Lower lobe of right lung (tissue), 2 donors: ENCODE results near the gene HOXD13. TPM values are rescaled to one million over a fixed set of nuclear protein-coding genes. Genes with fewer than 3 reads are reported as not detected.

Source experiments
- ATAC-seq, 2 donors: fragments of 200-7000 bp; cut with Tn5 transposase; one replicate each; pipeline ENCODE4 v1.9.1; 2020 to 2022; ENCODE audit warnings: mild to moderate bottlenecking in 2 of 2, moderate library complexity in 2 of 2
- DNase-seq: peaks from one replicate; pipeline ENCODE4 v3.0.0-alpha.2; 2020
- H3K27ac ChIP-seq: fragments of 200-600 bp; one replicate; pipeline ENCODE4 v1.8.0; 2022
- H3K27me3 ChIP-seq: fragments of 200-600 bp; one replicate; pipeline ENCODE4 v1.8.0; 2022; ENCODE audit warnings: low read depth
- H3K36me3 ChIP-seq: fragments of 200-600 bp; one replicate; pipeline ENCODE4 v1.8.0; 2022; ENCODE audit warnings: mild to moderate bottlenecking
- H3K4me1 ChIP-seq: fragments of 200-600 bp; one replicate; pipeline ENCODE4 v1.8.0; 2022
- H3K4me3 ChIP-seq: fragments of 200-600 bp; one replicate; pipeline ENCODE4 v1.8.0; 2022; ENCODE audit warnings: mild to moderate bottlenecking
- H3K9me3 ChIP-seq: fragments of 200-600 bp; one replicate; pipeline ENCODE4 v1.8.0; 2022
- intact Hi-C: fragments of 100-400 bp; cut with DNase I; formaldehyde crosslinking; loops from one replicate; pipeline ENCODE4 v1.11.0; 2022
- total RNA-seq: library from RNA; stranded (reverse); fragmentation: NEBNext Ultra II Directional; extraction: Animal tissue kit (Norgen Biotek cat#: 25700); gene quantifications from one replicate; pipeline ENCODE4 v1.2.1, GENCODE V29; 2021
- TF ChIP-seq, protein P1 (sequence below): fragments of 200-600 bp; IDR thresholded peaks from one replicate; pipeline ENCODE4 v1.8.0; 2022; ENCODE audit warnings: antibody characterized with exemption, mild to moderate bottlenecking
- donor health status: DM: no; HTN: yes; CAD: no; lungs with severe emphysema.

The HOXD13 gene
- total RNA-seq, 1 donor from 2014 or later = not detected

DNA sequence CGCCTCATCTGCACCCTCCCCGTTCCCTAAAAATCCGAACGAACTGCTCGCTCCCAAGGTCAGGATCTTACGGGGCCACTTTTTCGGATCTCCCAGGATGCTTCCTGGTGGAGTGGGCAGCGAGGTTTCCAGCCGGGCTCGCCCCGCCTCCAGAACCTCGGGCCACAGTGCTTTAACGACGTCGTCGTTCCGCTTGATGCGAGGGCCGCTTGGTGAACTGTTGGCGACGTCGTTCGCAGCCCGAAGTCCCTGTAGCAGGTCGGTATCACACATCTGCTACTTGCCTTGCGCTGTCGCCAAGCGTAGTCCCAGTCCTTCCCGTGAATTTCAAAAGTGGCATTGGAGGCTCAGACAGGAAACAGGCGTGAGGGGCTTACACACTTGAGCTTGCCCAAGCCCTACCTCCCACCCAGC, 24.1 kb upstream of the HOXD13 start:
- no peak for ATAC-seq

DNA sequence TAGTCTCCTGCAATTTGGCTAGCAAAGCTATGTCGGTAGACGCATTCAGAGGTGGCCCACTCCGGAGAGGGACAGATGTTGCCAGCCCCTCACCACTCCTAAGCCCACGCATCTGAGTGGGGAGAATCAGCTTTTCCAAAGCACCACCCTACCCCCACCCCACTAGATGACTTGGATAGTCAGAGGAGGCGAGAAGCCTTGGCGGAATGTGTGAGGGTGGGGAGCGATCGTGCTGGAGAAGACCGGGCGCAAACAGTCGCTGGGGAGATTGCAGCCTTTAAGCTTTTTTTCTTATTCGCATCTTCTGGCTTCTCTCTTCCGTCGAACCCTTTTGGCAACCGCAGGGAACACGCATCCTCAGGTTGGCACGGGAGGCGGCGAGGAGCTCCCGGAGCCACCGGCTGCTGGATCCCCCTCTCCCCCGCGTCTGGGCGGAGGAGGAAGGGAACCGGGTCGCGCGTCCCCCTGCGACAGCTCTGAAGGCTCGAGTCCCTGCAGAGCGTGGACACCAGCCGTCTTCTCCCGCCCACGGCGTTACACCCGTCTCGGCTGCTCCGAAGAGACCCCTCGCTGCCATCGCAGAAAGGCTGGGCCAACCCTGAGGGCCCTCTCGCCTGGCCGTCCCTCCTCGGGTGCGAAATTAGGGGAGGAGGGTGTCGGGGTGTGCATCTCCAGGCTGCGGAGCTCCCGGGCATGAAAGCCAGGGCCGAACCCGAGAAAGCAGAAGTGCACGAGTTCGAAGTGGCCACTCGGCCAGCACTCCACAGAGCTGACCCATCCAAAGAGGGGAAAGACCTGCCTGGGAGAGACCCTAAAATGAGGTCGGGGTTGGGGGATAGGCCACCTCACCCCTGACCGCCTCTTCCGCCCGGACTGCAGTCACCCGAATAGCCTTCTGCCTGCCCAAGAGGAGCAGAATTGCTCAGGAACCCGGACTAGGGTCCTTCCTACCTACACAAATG, 20.9 kb upstream of the HOXD13 start:
- Histone ChIP-seq H3K4me1 (peaks cover 24% of the 10 kb centered on the region), H3K36me3 (no peaks in the 10 kb centered on the region), H3K4me3 (no peak overlapping the region), H3K27ac (no peak overlapping the region), H3K27me3 (peaks cover 100% of the 10 kb centered on the region), H3K9me3 (no peaks in the 10 kb centered on the region)
- intact Hi-C loops = no loop called here
- ATAC-seq (no peak), DNase-seq (no peak)
- TF ChIP-seq, protein P1, sequence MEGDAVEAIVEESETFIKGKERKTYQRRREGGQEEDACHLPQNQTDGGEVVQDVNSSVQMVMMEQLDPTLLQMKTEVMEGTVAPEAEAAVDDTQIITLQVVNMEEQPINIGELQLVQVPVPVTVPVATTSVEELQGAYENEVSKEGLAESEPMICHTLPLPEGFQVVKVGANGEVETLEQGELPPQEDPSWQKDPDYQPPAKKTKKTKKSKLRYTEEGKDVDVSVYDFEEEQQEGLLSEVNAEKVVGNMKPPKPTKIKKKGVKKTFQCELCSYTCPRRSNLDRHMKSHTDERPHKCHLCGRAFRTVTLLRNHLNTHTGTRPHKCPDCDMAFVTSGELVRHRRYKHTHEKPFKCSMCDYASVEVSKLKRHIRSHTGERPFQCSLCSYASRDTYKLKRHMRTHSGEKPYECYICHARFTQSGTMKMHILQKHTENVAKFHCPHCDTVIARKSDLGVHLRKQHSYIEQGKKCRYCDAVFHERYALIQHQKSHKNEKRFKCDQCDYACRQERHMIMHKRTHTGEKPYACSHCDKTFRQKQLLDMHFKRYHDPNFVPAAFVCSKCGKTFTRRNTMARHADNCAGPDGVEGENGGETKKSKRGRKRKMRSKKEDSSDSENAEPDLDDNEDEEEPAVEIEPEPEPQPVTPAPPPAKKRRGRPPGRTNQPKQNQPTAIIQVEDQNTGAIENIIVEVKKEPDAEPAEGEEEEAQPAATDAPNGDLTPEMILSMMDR = no peak

More for the DNA sequence above, 24.1 kb upstream of the HOXD13 start:
- no peaks in the 10 kb centered on the region for H3K36me3 ChIP-seq
- H3K27me3 ChIP-seq = peaks cover 95% of the 10 kb centered on the region
- peaks cover 24% of the 10 kb centered on the region for H3K4me1 ChIP-seq
- DNase-seq = no peak
- H3K27ac ChIP-seq = no peak overlapping the region
- no peak overlapping the region for H3K4me3 ChIP-seq
- TF ChIP-seq, protein P1 = no peak
- intact Hi-C loops = no loop called here
- H3K9me3 ChIP-seq = no peaks in the 10 kb centered on the region

DNA sequence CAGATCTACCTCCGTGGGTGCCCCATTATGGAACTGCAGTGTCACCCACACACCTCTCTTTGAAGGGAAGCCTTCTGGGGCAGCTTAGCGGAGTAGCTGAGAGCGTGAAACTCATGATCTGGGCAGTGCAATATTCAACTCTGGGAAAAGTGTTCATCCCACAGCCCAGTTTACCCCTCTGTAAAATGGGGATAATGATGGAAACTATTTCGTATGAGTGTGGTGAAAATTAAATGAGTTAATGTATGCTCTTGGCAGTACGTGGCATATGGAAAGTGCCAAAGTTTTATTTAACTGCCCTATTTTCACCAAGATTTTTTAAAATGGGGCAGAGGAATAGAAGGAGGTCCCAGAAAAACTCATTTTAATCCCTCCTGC, 20.2 kb upstream of the HOXD13 start:
- ATAC-seq = no peak
- no peaks in the 10 kb centered on the region for H3K36me3 ChIP-seq
- no peak overlapping the region for H3K4me3 ChIP-seq
- peaks cover 17% of the 10 kb centered on the region for H3K4me1 ChIP-seq
- peaks cover 100% of the 10 kb centered on the region for H3K27me3 ChIP-seq
- DNase-seq = no peak
- intact Hi-C loops = no loop called here
- no peaks in the 10 kb centered on the region for H3K9me3 ChIP-seq
- TF ChIP-seq, protein P1 = no peak
- no peak overlapping the region for H3K27ac ChIP-seq

DNA sequence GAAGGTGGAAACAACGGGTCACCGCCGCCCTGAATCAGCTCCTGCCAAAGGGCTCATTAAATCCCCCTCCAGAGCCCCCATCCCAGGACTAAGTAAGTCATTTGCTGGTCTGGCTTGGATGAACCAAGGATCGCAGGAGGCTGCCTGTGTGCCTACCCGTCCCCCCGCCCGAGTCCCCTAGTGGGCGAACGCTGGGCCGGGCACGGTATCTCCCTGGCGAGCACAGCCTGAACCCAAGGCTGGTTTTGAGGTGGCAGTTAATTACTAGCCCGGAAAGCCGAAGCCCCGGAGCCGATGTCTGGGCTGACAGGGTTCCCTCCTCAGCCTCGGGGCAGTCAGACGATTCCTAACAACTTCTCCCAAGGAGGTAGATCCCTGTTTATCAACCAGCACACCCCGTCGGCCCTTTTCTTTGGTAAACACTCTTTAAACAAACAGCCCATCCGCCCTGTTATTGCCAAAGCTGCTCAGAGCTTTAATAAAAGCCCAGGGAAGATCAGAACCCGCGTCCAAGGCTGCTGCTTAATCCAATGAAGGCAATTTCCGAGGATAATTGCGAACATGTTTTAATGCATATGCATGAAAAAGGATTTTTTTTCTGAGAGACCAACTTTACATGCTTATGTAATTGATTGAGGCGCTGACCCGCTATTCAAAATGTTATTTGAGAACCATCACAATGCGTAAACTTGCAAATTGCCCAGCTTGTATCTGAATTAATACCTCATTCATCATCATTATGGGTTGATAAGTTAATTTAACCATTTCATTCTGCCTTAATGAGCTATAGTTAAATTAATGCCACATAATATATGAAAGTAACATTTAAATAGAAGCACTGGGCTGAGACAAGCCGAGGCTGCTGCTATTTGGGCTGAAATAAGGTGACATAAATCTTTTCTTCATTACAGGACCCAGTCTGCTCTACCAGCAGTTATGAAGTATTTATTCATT, 19.3 kb upstream of the HOXD13 start:
- peaks cover 7% of the 10 kb centered on the region for H3K4me1 ChIP-seq
- H3K27ac ChIP-seq = no peak overlapping the region
- H3K4me3 ChIP-seq = no peak overlapping the region
- no peaks in the 10 kb centered on the region for H3K9me3 ChIP-seq
- DNase-seq (no peak), ATAC-seq (no peak)
- H3K36me3 ChIP-seq = no peaks in the 10 kb centered on the region
- intact Hi-C loops = no loop called here
- H3K27me3 ChIP-seq = peaks cover 100% of the 10 kb centered on the region
- TF ChIP-seq, protein P1 = no peak

DNA sequence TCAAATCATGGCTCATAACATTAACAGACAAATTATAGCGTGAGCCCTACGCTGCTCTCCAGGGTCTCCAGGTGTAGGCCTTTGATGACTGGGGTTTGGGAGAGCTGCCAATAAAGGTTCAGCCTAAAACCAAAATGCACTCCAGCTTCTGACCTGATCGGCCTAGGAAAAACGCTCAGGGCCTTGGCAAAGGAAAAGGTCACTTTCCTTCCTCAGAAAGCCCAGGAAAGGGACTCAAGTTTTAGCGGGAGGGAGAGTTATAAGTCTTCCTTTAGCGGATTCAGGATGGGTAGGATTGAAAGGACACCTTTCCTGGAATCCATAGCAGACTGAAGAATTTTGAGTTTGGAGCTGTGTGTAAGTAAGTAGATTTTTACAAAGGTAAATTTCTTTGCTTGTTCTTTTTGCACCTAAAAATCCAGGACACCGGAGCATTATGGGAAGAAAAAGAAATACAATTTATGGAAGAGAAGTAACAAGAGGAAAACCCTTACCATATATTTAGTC, 17.5 kb upstream of the HOXD13 start:
- no peak overlapping the region for H3K27ac ChIP-seq
- H3K4me1 ChIP-seq = peaks cover 4% of the 10 kb centered on the region
- peaks cover 100% of the 10 kb centered on the region for H3K27me3 ChIP-seq
- no peaks in the 10 kb centered on the region for H3K36me3 ChIP-seq
- H3K9me3 ChIP-seq = no peaks in the 10 kb centered on the region
- no peak for ATAC-seq
- no peak overlapping the region for H3K4me3 ChIP-seq
- TF ChIP-seq, protein P1 = no peak
- no peak for DNase-seq
- intact Hi-C loops = no loop called here
